Naive thymus-derived CD8-positive, alpha-beta T cell (primary cell): Measurements from ENCODE around the gene C7orf57. TPM values are rescaled to one million over a fixed set of nuclear protein-coding genes. Genes with fewer than 3 reads are reported as not detected.
"Not testable (repeated sequence)": the region's sequence is repeated elsewhere in the genome, so short reads cannot be mapped to it uniquely, and the experiment has no call there.

ENCODE experiments used
- ATAC-seq, 2 donors: fragments of 150-1000 bp; cut with Tn5 transposase in 1 of 2; sonication (Bioruptor Pico), chemical (Tn5 transposase) in 1 of 2; 1 replicate in 1 of 2; 2 replicates in 1 of 2; pipeline ENCODE4 v1.10.0; 2021; ENCODE audit warnings: mild to moderate bottlenecking in 2 of 2, moderate library complexity in 2 of 2
- POLR2A ChIA-PET: fragments of 350-600 bp; sonication (Branson Sonifier 250); formaldehyde crosslinking; loops from one replicate; lab custom pipeline; 2021; ENCODE audit warnings: antibody characterized with exemption; lab: Charles Lee
- DNase-seq, 10 donors: peaks; one replicate each; pipeline versions ENCODE4 v3.0.0 to v3.0.0-alpha.2; 2020 to 2022
- H3K27ac Mint-ChIP-seq, 10 donors: one replicate each; pipeline ENCODE4 v1.8.0; 2020 to 2022; ENCODE audit warnings: mild to moderate bottlenecking in 10 of 10, mixed read lengths in 10 of 10, moderate library complexity in 4 of 10, inconsistent platforms in 1 of 10
- H3K27me3 Mint-ChIP-seq, 5 donors: one replicate each; pipeline ENCODE4 v1.8.0; 2021 to 2022; ENCODE audit warnings: mixed read lengths in 5 of 5
- H3K36me3 Mint-ChIP-seq, 3 donors: one replicate each; pipeline ENCODE4 v1.8.0; 2020 to 2022; ENCODE audit warnings: mixed read lengths in 3 of 3, mild to moderate bottlenecking in 2 of 3, inconsistent platforms in 1 of 3
- H3K4me1 Mint-ChIP-seq, 4 donors: one replicate each; pipeline ENCODE4 v1.8.0; 2021 to 2022; ENCODE audit warnings: mixed read lengths in 4 of 4
- H3K4me3 Mint-ChIP-seq, 10 donors: one replicate each; pipeline ENCODE4 v1.8.0; 2020 to 2022; ENCODE audit warnings: mild to moderate bottlenecking in 10 of 10, mixed read lengths in 10 of 10, moderate library complexity in 6 of 10, inconsistent platforms in 1 of 10
- H3K9me3 Mint-ChIP-seq, 9 donors: one replicate each; pipeline ENCODE4 v1.8.0; 2020 to 2022; ENCODE audit warnings: mixed read lengths in 9 of 9, mild to moderate bottlenecking in 3 of 9, inconsistent platforms in 1 of 9, moderate library complexity in 1 of 9
- polyA plus RNA-seq, 3 donors: library from polyadenylated mRNA; unstranded; fragments of 300-500 nt; fragmentation: Illumina TruSeq; gene quantifications; one replicate each; pipeline ENCODE4 v1.2.3, GENCODE V29; 2021
- total RNA-seq, 8 experiments: library from RNA in 2 of 8; stranded (reverse) in 2 of 8; gene quantifications; one replicate each; pipeline ENCODE4 v1.2.3 and lab custom pipeline; 2021 to 2026

The C7orf57 gene
- total and polyA plus RNA-seq, 5 experiments from 2014 or later: 0.07 to 0.13 TPM; not detected in 3

GRCh38 chr7:48059706-48060105 is 24.4 kb downstream of the C7orf57 start:
- peaks cover 0 to 26% (median 10%) of the 10 kb centered on the region in 9 donors for H3K9me3 Mint-ChIP-seq
- peaks cover 0 to 4% (median 0%) of the 10 kb centered on the region in 4 donors for H3K4me1 Mint-ChIP-seq
- peaks cover 0 to 7% (median 3%) of the 10 kb centered on the region in 5 donors for H3K27me3 Mint-ChIP-seq
- no peak overlapping the region for H3K4me3 Mint-ChIP-seq
- POLR2A ChIA-PET: no interaction called here
- H3K27ac Mint-ChIP-seq: no peak overlapping the region
- no peak for ATAC-seq
- DNase-seq: no peak
- H3K36me3 Mint-ChIP-seq: peaks cover 2 to 22% (median 13%) of the 10 kb centered on the region in 3 donors

GRCh38 chr7:48063985-48064384 is 28.6 kb downstream of the C7orf57 start:
- POLR2A ChIA-PET: no interaction called here
- Mint-ChIP-seq H3K27me3 (peaks cover 0 to 7% (median 3%) of the 10 kb centered on the region in 5 donors), H3K4me3 (no peak overlapping the region), H3K9me3 (peaks cover 0 to 13% (median 6%) of the 10 kb centered on the region in 9 donors), H3K36me3 (peaks cover 2 to 24% (median 13%) of the 10 kb centered on the region in 3 donors), H3K4me1 (peaks cover 0 to 2% (median 0%) of the 10 kb centered on the region in 4 donors), H3K27ac (peak overlapping the region in 1 of 10 donors; percentile 4)
- DNase-seq: no peak
- ATAC-seq: no peak

GRCh38 chr7:48067475-48067874 is 32.1 kb downstream of the C7orf57 start:
- DNase-seq (no peak), ATAC-seq (no peak)
- Mint-ChIP-seq H3K36me3 (peaks cover 0 to 33% (median 18%) of the 10 kb centered on the region in 3 donors), H3K9me3 (peaks cover 3 to 27% (median 8%) of the 10 kb centered on the region in 9 donors), H3K4me1 (no peaks in the 10 kb centered on the region), H3K27me3 (peaks cover 0 to 5% (median 0%) of the 10 kb centered on the region in 5 donors), H3K4me3 (no peak overlapping the region), H3K27ac (no peak overlapping the region)
- POLR2A ChIA-PET: no interaction called here

- peaks cover 0 to 20% (median 4%) of the 10 kb centered on the region in 9 donors for H3K9me3 Mint-ChIP-seq
- no peaks in the 10 kb centered on the region for H3K27me3 Mint-ChIP-seq
- no peak for ATAC-seq
- H3K4me1 Mint-ChIP-seq: peaks cover 0 to 2% (median 0%) of the 10 kb centered on the region in 4 donors
- POLR2A ChIA-PET: no interaction called here
- peaks cover 0 to 10% (median 5%) of the 10 kb centered on the region in 3 donors for H3K36me3 Mint-ChIP-seq
- peak overlapping the region in 1 of 10 donors; percentile 11 for H3K27ac Mint-ChIP-seq
- H3K4me3 Mint-ChIP-seq: no peak overlapping the region
- no peak for DNase-seq
Measured at GRCh38 chr7:48074204-48074654, 38.9 kb downstream of the C7orf57 start.

- POLR2A ChIA-PET: no interaction called here
- H3K27ac Mint-ChIP-seq: no peak overlapping the region
Measured at GRCh38 chr7:48077423-48077822, 42.1 kb downstream of the C7orf57 start.

GRCh38 chr7:48078470-48078869 is 43.1 kb downstream of the C7orf57 start:
- DNase-seq (no peak), ATAC-seq (no peak)
- POLR2A ChIA-PET: no interaction called here
- H3K27ac Mint-ChIP-seq: peak overlapping the region in 1 of 10 donors; percentile 13
- no peaks in the 10 kb centered on the region for H3K36me3 Mint-ChIP-seq
- no peaks in the 10 kb centered on the region for H3K9me3 Mint-ChIP-seq
- no peak overlapping the region for H3K4me3 Mint-ChIP-seq
- H3K27me3 Mint-ChIP-seq: no peaks in the 10 kb centered on the region
- H3K4me1 Mint-ChIP-seq: peaks cover 7 to 12% (median 11%) of the 10 kb centered on the region in 4 donors

More at GRCh38 chr7:48077423-48077822, 42.1 kb downstream of the C7orf57 start:
- no peak overlapping the region for H3K4me3 Mint-ChIP-seq
- H3K4me1 Mint-ChIP-seq: peaks cover 1 to 2% (median 2%) of the 10 kb centered on the region in 4 donors
- H3K36me3 Mint-ChIP-seq: peaks cover 0 to 1% (median 0%) of the 10 kb centered on the region in 3 donors
- ATAC-seq: no peak
- no peaks in the 10 kb centered on the region for H3K27me3 Mint-ChIP-seq
- DNase-seq: no peak
- peaks cover 0 to 3% (median 0%) of the 10 kb centered on the region in 9 donors for H3K9me3 Mint-ChIP-seq

GRCh38 chr7:48082378-48082777 is 47.0 kb downstream of the C7orf57 start:
- H3K36me3 Mint-ChIP-seq, H3K27me3 Mint-ChIP-seq, ATAC-seq, H3K9me3 Mint-ChIP-seq, H3K4me3 Mint-ChIP-seq, POLR2A ChIA-PET, DNase-seq: not testable (repeated sequence)
- Mint-ChIP-seq H3K4me1 (peaks cover 30 to 48% (median 45%) of the 10 kb centered on the region in 4 donors), H3K27ac (peak overlapping the region in 2 of 10 donors; percentile 9 to 16)

- Mint-ChIP-seq H3K9me3 (no peaks in the 10 kb centered on the region), H3K27ac (peak overlapping the region in 5 of 10 donors; percentile 9 to 90 (median 65)), H3K4me3 (peak overlapping the region in 7 of 10 donors; percentile 9 to 56 (median 34)), H3K36me3 (no peaks in the 10 kb centered on the region), H3K27me3 (no peaks in the 10 kb centered on the region), H3K4me1 (peaks cover 30 to 55% (median 52%) of the 10 kb centered on the region in 4 donors)
- peak in 1 of 2 donors; percentile 53 for ATAC-seq
- DNase-seq: peak in 1 of 10 donors; percentile 26
- POLR2A ChIA-PET: interaction anchor here (1.1 to 1.4 kb wide), 2 partner anchors 20 to 22 kb away, joined by 3 read pairs; no protein-coding TSS in a partner anchor
Measured at GRCh38 chr7:48083114-48083830, 47.9 kb downstream of the C7orf57 start.

GRCh38 chr7:48084727-48085432 is 49.5 kb downstream of the C7orf57 start:
- DNase-seq (peak in 3 of 10 donors; percentile 51 to 74 (median 59)), ATAC-seq (no peak)
- Mint-ChIP-seq H3K36me3 (no peaks in the 10 kb centered on the region), H3K27me3 (no peaks in the 10 kb centered on the region), H3K4me3 (peak overlapping the region in 5 of 10 donors; percentile 4 to 60 (median 26)), H3K27ac (peak overlapping the region; percentile 2 to 97 (median 82)), H3K9me3 (no peaks in the 10 kb centered on the region), H3K4me1 (peaks cover 31 to 69% (median 59%) of the 10 kb centered on the region in 4 donors)
- POLR2A ChIA-PET: interaction anchor here (1.1 to 1.4 kb wide), 2 partner anchors 55 to 94 kb away, joined by 3 to 5 read pairs; no protein-coding TSS in a partner anchor

- H3K27me3 Mint-ChIP-seq: no peaks in the 10 kb centered on the region
- H3K4me3 Mint-ChIP-seq: peak overlapping the region in 4 of 10 donors; percentile 19 to 60 (median 28)
- POLR2A ChIA-PET: interaction anchor here (1.1 to 1.4 kb wide), 2 partner anchors 56 to 94 kb away, joined by 3 to 5 read pairs; no protein-coding TSS in a partner anchor
- peaks cover 0 to 1% (median 0%) of the 10 kb centered on the region in 3 donors for H3K36me3 Mint-ChIP-seq
- H3K9me3 Mint-ChIP-seq: no peaks in the 10 kb centered on the region
- DNase-seq: no peak
- no peak for ATAC-seq
- H3K27ac Mint-ChIP-seq: peak overlapping the region in 9 of 10 donors; percentile 61 to 97 (median 82)
- peaks cover 33 to 74% (median 65%) of the 10 kb centered on the region in 4 donors for H3K4me1 Mint-ChIP-seq
Measured at GRCh38 chr7:48085433-48085791, 50.1 kb downstream of the C7orf57 start.

GRCh38 chr7:48085942-48086341 is 50.6 kb downstream of the C7orf57 start:
- Mint-ChIP-seq H3K36me3 (peaks cover 0 to 6% (median 0%) of the 10 kb centered on the region in 3 donors), H3K4me3 (peak overlapping the region in 4 of 10 donors; percentile 1 to 22 (median 11)), H3K27ac (peak overlapping the region in 9 of 10 donors; percentile 36 to 97 (median 90)), H3K9me3 (no peaks in the 10 kb centered on the region), H3K27me3 (no peaks in the 10 kb centered on the region), H3K4me1 (peaks cover 38 to 80% (median 69%) of the 10 kb centered on the region in 4 donors)
- ATAC-seq (no peak), DNase-seq (no peak)
- POLR2A ChIA-PET: interaction anchor here (0.6 to 1.4 kb wide), 3 partner anchors 24 to 95 kb away, joined by 3 to 5 read pairs (median 4); no protein-coding TSS in a partner anchor

GRCh38 chr7:48087349-48087748 is 52.0 kb downstream of the C7orf57 start:
- peak overlapping the region; percentile 15 to 81 (median 58) for H3K4me3 Mint-ChIP-seq
- H3K9me3 Mint-ChIP-seq: no peaks in the 10 kb centered on the region
- H3K36me3 Mint-ChIP-seq: peaks cover 0 to 21% (median 7%) of the 10 kb centered on the region in 3 donors
- peak overlapping the region; percentile 36 to 97 (median 91) for H3K27ac Mint-ChIP-seq
- DNase-seq (peak in 1 of 10 donors; percentile 37), ATAC-seq (no peak)
- peaks cover 45 to 93% (median 82%) of the 10 kb centered on the region in 4 donors for H3K4me1 Mint-ChIP-seq
- POLR2A ChIA-PET: interaction anchor here (0.7 to 3.9 kb wide), 6 partner anchors 8 to 108 kb away, joined by 3 to 45 read pairs (median 5); partner anchors contain the start of gene HUS1
- H3K27me3 Mint-ChIP-seq: no peaks in the 10 kb centered on the region
